WTC11 (cell line): ENCODE results near the gene GATA1. TPM values are rescaled to one million over a fixed set of nuclear protein-coding genes. Genes with fewer than 3 reads are reported as not detected.

ENCODE experiments used
- ATAC-seq: fragments of 200-7000 bp; cut with Tn5 transposase; 2 replicates; pipeline ENCODE4 v1.10.0; 2021; ENCODE audit warnings: mild to moderate bottlenecking, moderate library complexity
- CTCF ChIA-PET: fragments of 300-600 bp; sonication (Branson Sonifier 250); formaldehyde crosslinking; loops from one replicate; lab custom pipeline; 2021; ENCODE audit warnings: antibody characterized with exemption; lab: Charles Lee
- POLR2A ChIA-PET: fragments of 350-600 bp; sonication (Branson Sonifier 250); formaldehyde crosslinking; loops from one replicate; lab custom pipeline; 2021; ENCODE audit warnings: antibody characterized with exemption; lab: Charles Lee
- DNase-seq: peaks from one replicate; pipeline ENCODE4 v3.0.0; 2021; ENCODE audit warnings: low spot score
- H3K27ac Mint-ChIP-seq: 2 replicates; pipeline ENCODE4 v1.8.0; 2021; ENCODE audit warnings: mixed read lengths
- H3K27me3 Mint-ChIP-seq: 2 replicates; pipeline ENCODE4 v1.8.0; 2021; ENCODE audit warnings: low read depth, mild to moderate bottlenecking, moderate library complexity, mixed read lengths
- H3K36me3 Mint-ChIP-seq: 2 replicates; pipeline ENCODE4 v1.8.0; 2021; ENCODE audit warnings: mixed read lengths
- H3K4me1 Mint-ChIP-seq: 2 replicates; pipeline ENCODE4 v1.8.0; 2022; ENCODE audit warnings: mixed read lengths
- H3K4me3 Mint-ChIP-seq: 2 replicates; pipeline ENCODE4 v1.8.0; 2021; ENCODE audit warnings: mild to moderate bottlenecking, moderate library complexity, mixed read lengths
- H3K9me3 Mint-ChIP-seq: 2 replicates; pipeline ENCODE4 v1.8.0; 2021; ENCODE audit warnings: mixed read lengths
- CREB1 ChIP-seq: sonication (generic); formaldehyde crosslinking; IDR thresholded peaks from 2 replicates; pipeline ENCODE4 v1.8.0; 2023; ENCODE audit warnings: mild to moderate bottlenecking, missing genetic modification reagents
- FOXK1 ChIP-seq: sonication (generic); formaldehyde crosslinking; IDR thresholded peaks from 2 replicates; pipeline ENCODE4 v1.8.0; 2022; ENCODE audit warnings: mild to moderate bottlenecking, moderate library complexity, missing genetic modification reagents
- JUN ChIP-seq: sonication (generic); formaldehyde crosslinking; IDR thresholded peaks from 2 replicates; pipeline ENCODE4 v1.8.0; 2023; ENCODE audit warnings: mild to moderate bottlenecking, missing genetic modification reagents
- KAT7 ChIP-seq: sonication (generic); formaldehyde crosslinking; IDR thresholded peaks from 2 replicates; pipeline ENCODE4 v1.8.1; 2023; ENCODE audit warnings: missing genetic modification reagents, mild to moderate bottlenecking, borderline replicate concordance
- MXD4 ChIP-seq: fragments of 250-450 bp; sonication (Bioruptor Pico); IDR thresholded peaks from 2 replicates; pipeline ENCODE4 v1.8.0; 2021; ENCODE audit warnings: mild to moderate bottlenecking, moderate library complexity, borderline replicate concordance
- NR2C2 ChIP-seq: sonication (generic); formaldehyde crosslinking; IDR thresholded peaks from 2 replicates; pipeline ENCODE4 v1.8.0; 2022; ENCODE audit warnings: mild to moderate bottlenecking, missing genetic modification reagents
- NR3C1 ChIP-seq: sonication (generic); formaldehyde crosslinking; conservative IDR thresholded peaks from 2 replicates; pipeline ENCODE4 v1.8.1; 2023; ENCODE audit warnings: low read depth, mild to moderate bottlenecking, missing genetic modification reagents
- PRRX2 ChIP-seq: fragments of 250-450 bp; sonication (Bioruptor Pico); IDR thresholded peaks from 2 replicates; pipeline ENCODE4 v1.8.0; 2021; ENCODE audit warnings: mild to moderate bottlenecking
- SMAD4 ChIP-seq: sonication (generic); formaldehyde crosslinking; IDR thresholded peaks from 2 replicates; pipeline ENCODE4 v1.8.0; 2022; ENCODE audit warnings: mild to moderate bottlenecking, missing genetic modification reagents
- SP1 ChIP-seq: sonication (generic); formaldehyde crosslinking; conservative IDR thresholded peaks from 2 replicates; pipeline ENCODE4 v1.8.1; 2022; ENCODE audit warnings: missing genetic modification reagents
- TCF7 ChIP-seq: sonication (generic); formaldehyde crosslinking; IDR thresholded peaks from 2 replicates; pipeline ENCODE4 v1.8.0; 2022; ENCODE audit warnings: mild to moderate bottlenecking, low read depth, missing genetic modification reagents, moderate library complexity
- TP53 ChIP-seq: sonication (generic); formaldehyde crosslinking; IDR thresholded peaks from 2 replicates; pipeline ENCODE4 v1.8.1; 2023; ENCODE audit warnings: mild to moderate bottlenecking, missing genetic modification reagents
- ZBTB21 ChIP-seq: sonication (generic); formaldehyde crosslinking; IDR thresholded peaks from 2 replicates; pipeline ENCODE4 v1.8.1; 2023; ENCODE audit warnings: mild to moderate bottlenecking, missing genetic modification reagents, borderline replicate concordance
- ZNF219 ChIP-seq: sonication (generic); formaldehyde crosslinking; IDR thresholded peaks from 2 replicates; pipeline ENCODE4 v1.8.0; 2023; ENCODE audit warnings: missing genetic modification reagents, mild to moderate bottlenecking, borderline replicate concordance
- ZNF416 ChIP-seq: fragments of 250-450 bp; sonication (Bioruptor Pico); IDR thresholded peaks from 2 replicates; pipeline ENCODE4 v1.9.0; 2021; ENCODE audit warnings: mild to moderate bottlenecking, inconsistent platforms
- total RNA-seq: library from RNA; stranded (reverse); gene quantifications from 3 replicates; pipeline ENCODE4 v1.2.3, GENCODE V29; 2021
- TF ChIP-seq, protein P1 (sequence below): sonication (generic); formaldehyde crosslinking; IDR thresholded peaks from 2 replicates; pipeline ENCODE4 v1.8.1; 2023; ENCODE audit warnings: mild to moderate bottlenecking, missing genetic modification reagents, borderline replicate concordance
- TF ChIP-seq, protein P2 (sequence below): sonication (generic); formaldehyde crosslinking; IDR thresholded peaks from 2 replicates; pipeline ENCODE4 v1.8.0; 2023; ENCODE audit warnings: mild to moderate bottlenecking, missing genetic modification reagents
- TF ChIP-seq, protein P3 (sequence below): sonication (generic); formaldehyde crosslinking; IDR thresholded peaks from 2 replicates; pipeline ENCODE4 v1.8.1; 2023; ENCODE audit warnings: mild to moderate bottlenecking, missing genetic modification reagents
- TF ChIP-seq, protein P4 (sequence below): sonication (generic); formaldehyde crosslinking; conservative IDR thresholded peaks from 2 replicates; pipeline ENCODE4 v1.8.1; 2022; ENCODE audit warnings: mild to moderate bottlenecking, missing genetic modification reagents
- TF ChIP-seq, protein P5 (sequence below): sonication (generic); formaldehyde crosslinking; IDR thresholded peaks from 2 replicates; pipeline ENCODE4 v1.8.1; 2023; ENCODE audit warnings: mild to moderate bottlenecking, missing genetic modification reagents, moderate library complexity

The GATA1 gene
- total RNA-seq, 1 experiment from 2014 or later, result 0.26 TPM

DNA sequence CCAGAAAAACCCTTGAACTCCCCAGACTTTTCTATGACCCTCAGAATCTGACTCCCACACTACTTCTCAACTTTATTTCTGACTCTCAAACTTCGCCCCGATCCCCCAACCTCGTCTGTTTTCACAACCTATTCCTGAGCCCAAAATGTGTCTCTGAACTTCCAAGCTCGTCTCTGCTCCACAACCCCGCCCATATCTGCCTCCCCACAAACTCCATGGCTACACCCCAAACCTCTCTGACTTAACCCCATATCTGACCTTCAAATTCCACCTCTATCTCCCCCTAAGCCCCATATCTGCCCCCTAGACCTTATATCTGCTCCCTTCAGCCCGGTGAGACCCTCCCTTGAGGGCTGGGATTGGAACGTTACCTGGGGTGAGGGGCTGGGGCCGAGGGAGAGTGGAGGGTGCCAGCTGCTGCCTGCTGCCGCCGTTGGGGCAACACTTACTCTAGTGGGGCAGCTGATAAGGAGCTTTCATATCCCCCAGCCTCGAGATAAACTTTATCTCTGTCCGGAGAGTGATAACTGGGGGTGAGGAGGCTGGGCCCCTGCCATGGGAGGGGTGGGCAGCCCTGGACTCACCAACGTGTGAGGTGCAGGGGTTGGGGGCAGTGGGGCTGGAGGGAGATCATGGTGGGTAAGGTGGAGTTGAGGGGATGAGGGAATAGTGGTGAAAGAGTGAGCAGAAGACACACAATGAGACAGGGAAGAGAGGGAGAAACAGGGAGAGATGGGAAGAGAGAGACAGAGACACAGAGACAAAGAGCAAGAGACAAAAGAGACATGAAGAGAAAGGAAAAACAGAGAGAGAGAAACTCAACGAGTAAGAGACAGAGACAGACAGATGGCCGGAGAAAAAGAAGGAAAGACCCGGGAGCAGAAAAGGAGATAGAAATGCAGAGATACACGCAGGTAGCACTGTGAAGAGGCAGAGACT, 1.4 kb downstream of the GATA1 start:
- no peak for ATAC-seq
- no peak overlapping the region for H3K4me3 Mint-ChIP-seq
- TF ChIP-seq ZBTB21 (CRISPR knock-in tag) (no peak), PRRX2 (CRISPR knock-in tag) (no peak), FOXK1 (no peak), TP53 (CRISPR knock-in tag) (no peak), KAT7 (CRISPR knock-in tag) (no peak), TCF7 (CRISPR knock-in tag) (no peak), NR3C1 (CRISPR knock-in tag) (no peak), JUN (CRISPR knock-in tag) (no peak), ZNF219 (CRISPR knock-in tag) (no peak), ZNF416 (CRISPR knock-in tag) (no peak), SMAD4 (no peak), NR2C2 (CRISPR knock-in tag) (no peak), MXD4 (CRISPR knock-in tag) (no peak), SP1 (no peak), CREB1 (CRISPR knock-in tag) (no peak)
- TF ChIP-seq, protein P1, sequence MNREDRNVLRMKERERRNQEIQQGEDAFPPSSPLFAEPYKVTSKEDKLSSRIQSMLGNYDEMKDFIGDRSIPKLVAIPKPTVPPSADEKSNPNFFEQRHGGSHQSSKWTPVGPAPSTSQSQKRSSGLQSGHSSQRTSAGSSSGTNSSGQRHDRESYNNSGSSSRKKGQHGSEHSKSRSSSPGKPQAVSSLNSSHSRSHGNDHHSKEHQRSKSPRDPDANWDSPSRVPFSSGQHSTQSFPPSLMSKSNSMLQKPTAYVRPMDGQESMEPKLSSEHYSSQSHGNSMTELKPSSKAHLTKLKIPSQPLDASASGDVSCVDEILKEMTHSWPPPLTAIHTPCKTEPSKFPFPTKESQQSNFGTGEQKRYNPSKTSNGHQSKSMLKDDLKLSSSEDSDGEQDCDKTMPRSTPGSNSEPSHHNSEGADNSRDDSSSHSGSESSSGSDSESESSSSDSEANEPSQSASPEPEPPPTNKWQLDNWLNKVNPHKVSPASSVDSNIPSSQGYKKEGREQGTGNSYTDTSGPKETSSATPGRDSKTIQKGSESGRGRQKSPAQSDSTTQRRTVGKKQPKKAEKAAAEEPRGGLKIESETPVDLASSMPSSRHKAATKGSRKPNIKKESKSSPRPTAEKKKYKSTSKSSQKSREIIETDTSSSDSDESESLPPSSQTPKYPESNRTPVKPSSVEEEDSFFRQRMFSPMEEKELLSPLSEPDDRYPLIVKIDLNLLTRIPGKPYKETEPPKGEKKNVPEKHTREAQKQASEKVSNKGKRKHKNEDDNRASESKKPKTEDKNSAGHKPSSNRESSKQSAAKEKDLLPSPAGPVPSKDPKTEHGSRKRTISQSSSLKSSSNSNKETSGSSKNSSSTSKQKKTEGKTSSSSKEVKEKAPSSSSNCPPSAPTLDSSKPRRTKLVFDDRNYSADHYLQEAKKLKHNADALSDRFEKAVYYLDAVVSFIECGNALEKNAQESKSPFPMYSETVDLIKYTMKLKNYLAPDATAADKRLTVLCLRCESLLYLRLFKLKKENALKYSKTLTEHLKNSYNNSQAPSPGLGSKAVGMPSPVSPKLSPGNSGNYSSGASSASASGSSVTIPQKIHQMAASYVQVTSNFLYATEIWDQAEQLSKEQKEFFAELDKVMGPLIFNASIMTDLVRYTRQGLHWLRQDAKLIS (CRISPR knock-in tag), result no peak
- TF ChIP-seq, protein P2, sequence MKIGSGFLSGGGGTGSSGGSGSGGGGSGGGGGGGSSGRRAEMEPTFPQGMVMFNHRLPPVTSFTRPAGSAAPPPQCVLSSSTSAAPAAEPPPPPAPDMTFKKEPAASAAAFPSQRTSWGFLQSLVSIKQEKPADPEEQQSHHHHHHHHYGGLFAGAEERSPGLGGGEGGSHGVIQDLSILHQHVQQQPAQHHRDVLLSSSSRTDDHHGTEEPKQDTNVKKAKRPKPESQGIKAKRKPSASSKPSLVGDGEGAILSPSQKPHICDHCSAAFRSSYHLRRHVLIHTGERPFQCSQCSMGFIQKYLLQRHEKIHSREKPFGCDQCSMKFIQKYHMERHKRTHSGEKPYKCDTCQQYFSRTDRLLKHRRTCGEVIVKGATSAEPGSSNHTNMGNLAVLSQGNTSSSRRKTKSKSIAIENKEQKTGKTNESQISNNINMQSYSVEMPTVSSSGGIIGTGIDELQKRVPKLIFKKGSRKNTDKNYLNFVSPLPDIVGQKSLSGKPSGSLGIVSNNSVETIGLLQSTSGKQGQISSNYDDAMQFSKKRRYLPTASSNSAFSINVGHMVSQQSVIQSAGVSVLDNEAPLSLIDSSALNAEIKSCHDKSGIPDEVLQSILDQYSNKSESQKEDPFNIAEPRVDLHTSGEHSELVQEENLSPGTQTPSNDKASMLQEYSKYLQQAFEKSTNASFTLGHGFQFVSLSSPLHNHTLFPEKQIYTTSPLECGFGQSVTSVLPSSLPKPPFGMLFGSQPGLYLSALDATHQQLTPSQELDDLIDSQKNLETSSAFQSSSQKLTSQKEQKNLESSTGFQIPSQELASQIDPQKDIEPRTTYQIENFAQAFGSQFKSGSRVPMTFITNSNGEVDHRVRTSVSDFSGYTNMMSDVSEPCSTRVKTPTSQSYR (CRISPR knock-in tag), result no peak
- TF ChIP-seq, protein P3, sequence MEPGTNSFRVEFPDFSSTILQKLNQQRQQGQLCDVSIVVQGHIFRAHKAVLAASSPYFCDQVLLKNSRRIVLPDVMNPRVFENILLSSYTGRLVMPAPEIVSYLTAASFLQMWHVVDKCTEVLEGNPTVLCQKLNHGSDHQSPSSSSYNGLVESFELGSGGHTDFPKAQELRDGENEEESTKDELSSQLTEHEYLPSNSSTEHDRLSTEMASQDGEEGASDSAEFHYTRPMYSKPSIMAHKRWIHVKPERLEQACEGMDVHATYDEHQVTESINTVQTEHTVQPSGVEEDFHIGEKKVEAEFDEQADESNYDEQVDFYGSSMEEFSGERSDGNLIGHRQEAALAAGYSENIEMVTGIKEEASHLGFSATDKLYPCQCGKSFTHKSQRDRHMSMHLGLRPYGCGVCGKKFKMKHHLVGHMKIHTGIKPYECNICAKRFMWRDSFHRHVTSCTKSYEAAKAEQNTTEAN (CRISPR knock-in tag), result no peak
- TF ChIP-seq, protein P4, sequence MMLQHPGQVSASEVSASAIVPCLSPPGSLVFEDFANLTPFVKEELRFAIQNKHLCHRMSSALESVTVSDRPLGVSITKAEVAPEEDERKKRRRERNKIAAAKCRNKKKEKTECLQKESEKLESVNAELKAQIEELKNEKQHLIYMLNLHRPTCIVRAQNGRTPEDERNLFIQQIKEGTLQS (CRISPR knock-in tag), result no peak
- TF ChIP-seq, protein P5, sequence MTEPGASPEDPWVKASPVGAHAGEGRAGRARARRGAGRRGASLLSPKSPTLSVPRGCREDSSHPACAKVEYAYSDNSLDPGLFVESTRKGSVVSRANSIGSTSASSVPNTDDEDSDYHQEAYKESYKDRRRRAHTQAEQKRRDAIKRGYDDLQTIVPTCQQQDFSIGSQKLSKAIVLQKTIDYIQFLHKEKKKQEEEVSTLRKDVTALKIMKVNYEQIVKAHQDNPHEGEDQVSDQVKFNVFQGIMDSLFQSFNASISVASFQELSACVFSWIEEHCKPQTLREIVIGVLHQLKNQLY (CRISPR knock-in tag), result no peak
- TF ChIP-seq, all 79 proteins: peak for 0
- Mint-ChIP-seq H3K36me3 (no peaks in the 10 kb centered on the region), H3K27me3 (peaks cover 15% of the 10 kb centered on the region), H3K4me1 (no peaks in the 10 kb centered on the region), H3K27ac (no peak overlapping the region), H3K9me3 (no peaks in the 10 kb centered on the region)
- no peak for DNase-seq
- POLR2A ChIA-PET, result no interaction called here
- CTCF ChIA-PET, result no interaction called here
